HG03159 (cell line): ENCODE results near the gene SFRP4.

Experiments used
- ATAC-seq: cut with Tn5 transposase; IDR thresholded peaks from one replicate; pipeline ENCODE4 v1.9.1; 2021; ENCODE audit warnings: mild to moderate bottlenecking, moderate library complexity; ENCODE audit not compliant: unreplicated experiment

SFRP4 gene

GRCh38 chr7:37927773-37928444 is 11.3 kb upstream of the SFRP4 start:
- ATAC-seq = no peak

GRCh38 chr7:37925620-37926019 is 9.0 kb upstream of the SFRP4 start:
- ATAC-seq = no peak

- ATAC-seq = no peak
These were observed 7.9 kb upstream of the SFRP4 start for GRCh38 chr7:37924491-37925041.

- no peak for ATAC-seq
These were observed 7.4 kb upstream of the SFRP4 start for GRCh38 chr7:37923996-37924395.

- no peak for ATAC-seq
These were observed 5.3 kb upstream of the SFRP4 start for GRCh38 chr7:37921876-37922275.

- ATAC-seq = peak; percentile 59
These were observed 4.5 kb upstream of the SFRP4 start for GRCh38 chr7:37920849-37921805.

GRCh38 chr7:37920305-37920848 is 3.8 kb upstream of the SFRP4 start, which contains the start of gene EPDR1:
Gene EPDR1, plus strand, starts transcription at chr7:37920640. Its CDS starts 300 bp downstream, at chr7:37920940.
- ATAC-seq = peak; percentile 52

- no peak for ATAC-seq
These were observed 1.9 kb upstream of the SFRP4 start for GRCh38 chr7:37918526-37918925.

GRCh38 chr7:37916017-37916672 is 472 bp downstream of the SFRP4 start:
- ATAC-seq = no peak

- ATAC-seq = peak; percentile 40
These were observed 1.2 kb downstream of the SFRP4 start for GRCh38 chr7:37915438-37915837.

- ATAC-seq = no peak
These were observed 3.9 kb downstream of the SFRP4 start for GRCh38 chr7:37912756-37913155.

GRCh38 chr7:37908221-37908788 is 8.3 kb downstream of the SFRP4 start:
- ATAC-seq = no peak

GRCh38 chr7:37901890-37902524 is 14.6 kb downstream of the SFRP4 start:
- ATAC-seq = no peak

GRCh38 chr7:37901236-37901827 is 15.3 kb downstream of the SFRP4 start:
- ATAC-seq = no peak

- ATAC-seq = no peak
These were observed 16.8 kb downstream of the SFRP4 start for GRCh38 chr7:37899712-37900247.

GRCh38 chr7:37894671-37895070 is 21.9 kb downstream of the SFRP4 start:
- ATAC-seq = no peak

GRCh38 chr7:37893359-37893758 is 23.3 kb downstream of the SFRP4 start:
- ATAC-seq = no peak

- no peak for ATAC-seq
These were observed 34.5 kb downstream of the SFRP4 start for GRCh38 chr7:37882086-37882485.
